WERI-Rb-1 (cell line): Measurements from ENCODE around the gene APCDD1L.

Source experiments
- DNase-seq: peaks from one replicate; pipeline ENCODE4 v3.0.0-alpha.2; 2020
- H3K27ac ChIP-seq: fragments of 250-450 bp; sonication (Bioruptor Pico); 2 replicates; pipeline ENCODE4 v1.5.1; 2020; ENCODE audit warnings: mild to moderate bottlenecking, moderate library complexity
- H3K27me3 ChIP-seq: fragments of 250-450 bp; sonication (Bioruptor Pico); 2 replicates; pipeline ENCODE4 v1.5.1; 2021; ENCODE audit warnings: mild to moderate bottlenecking, low read depth, moderate library complexity; ENCODE audit not compliant: insufficient read depth, severe bottlenecking
- H3K36me3 ChIP-seq: fragments of 250-450 bp; sonication (Bioruptor Pico); 2 replicates; pipeline ENCODE4 v1.5.1; 2020; ENCODE audit warnings: mild to moderate bottlenecking, moderate library complexity
- H3K4me3 ChIP-seq: 2 replicates; pipeline ENCODE4 v1.5.1; 2011; ENCODE audit warnings: low read depth, mild to moderate bottlenecking, control low read depth, low read length
- H3K9me3 ChIP-seq: fragments of 250-450 bp; sonication (Bioruptor Pico); 2 replicates; pipeline ENCODE4 v1.5.1; 2021; ENCODE audit warnings: mild to moderate bottlenecking, moderate library complexity; ENCODE audit not compliant: severe bottlenecking
- CTCF ChIP-seq: IDR thresholded peaks from 2 replicates; pipeline ENCODE4 v1.5.1; 2011; ENCODE audit warnings: low read depth, mild to moderate bottlenecking, control low read depth, inconsistent platforms, low read length

The APCDD1L gene

DNA sequence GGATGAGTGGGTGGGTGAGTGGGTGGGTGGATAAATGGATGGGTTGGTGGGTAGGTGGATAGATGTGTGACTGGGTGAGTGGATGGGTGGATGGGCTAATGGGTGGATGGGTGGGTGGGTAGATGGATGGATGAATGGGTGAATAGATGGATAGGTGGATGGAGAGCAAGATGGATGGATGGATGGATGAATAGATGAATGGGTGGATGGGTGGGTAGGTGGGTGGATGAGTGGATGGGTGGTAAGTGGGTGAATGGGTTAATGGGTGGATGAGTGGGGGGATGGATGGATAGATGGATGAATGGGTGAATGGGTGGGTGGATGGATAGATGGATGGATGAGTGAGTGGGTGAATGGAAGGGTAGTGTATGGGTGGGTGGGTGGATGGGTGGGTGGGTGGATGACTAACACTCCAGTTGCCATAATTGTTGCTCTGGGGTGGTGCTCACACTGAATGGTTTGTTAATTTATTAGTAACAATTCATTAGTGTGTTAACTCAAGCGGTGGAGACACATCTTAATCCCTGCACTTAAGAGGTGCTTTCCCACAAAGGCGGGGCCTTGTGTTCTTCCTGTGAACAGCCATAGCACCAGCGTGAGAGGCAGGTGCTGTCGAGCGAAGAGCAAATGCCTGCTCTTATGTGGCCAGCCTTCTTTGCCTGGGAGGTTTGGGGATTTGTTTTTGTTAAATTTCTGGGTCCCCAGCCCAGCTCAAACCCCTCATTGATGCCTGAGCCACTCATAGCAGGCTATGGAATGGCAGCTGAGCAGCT lies 4.9 kb upstream of the APCDD1L start:
- H3K27me3 ChIP-seq = no peaks in the 10 kb centered on the region
- DNase-seq = no peak
- no peaks in the 10 kb centered on the region for H3K36me3 ChIP-seq
- no peak for TF ChIP-seq CTCF
- H3K27ac ChIP-seq = no peak overlapping the region
- no peak overlapping the region for H3K4me3 ChIP-seq
- H3K9me3 ChIP-seq = no peaks in the 10 kb centered on the region

DNA sequence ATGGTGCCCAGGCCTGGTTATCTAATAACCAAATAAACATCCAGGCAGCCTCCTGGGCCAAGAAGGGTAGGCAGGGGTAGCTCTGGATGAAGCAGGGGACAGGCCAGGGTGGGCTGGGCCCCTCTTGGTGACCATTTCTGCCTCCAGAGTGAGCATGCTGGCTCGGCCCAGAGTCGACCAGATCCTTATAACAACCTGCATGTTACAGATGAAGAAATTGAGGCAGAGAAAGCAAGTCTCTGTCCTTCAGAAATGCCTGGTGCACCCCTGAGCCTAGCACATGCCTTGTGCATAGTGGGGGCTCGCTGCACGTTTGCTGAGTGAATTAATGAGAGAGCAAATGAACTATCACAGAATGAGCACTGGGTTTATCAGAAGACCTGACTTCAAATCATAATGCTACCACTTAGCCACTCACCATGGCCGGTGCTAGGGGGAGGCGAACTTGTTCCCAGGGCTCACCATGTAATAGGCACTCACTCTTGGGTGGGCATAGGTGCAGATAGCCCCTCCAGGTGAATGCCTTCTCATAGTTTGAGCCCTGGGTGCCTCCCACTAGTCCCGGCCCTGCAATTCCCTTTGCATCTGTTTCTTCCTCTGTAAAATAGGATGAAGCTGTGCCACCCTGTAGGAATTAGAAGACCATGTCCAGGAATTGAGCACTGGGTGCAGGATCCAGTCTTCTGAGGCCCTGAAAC lies 3.8 kb upstream of the APCDD1L start:
- DNase-seq = no peak
- no peaks in the 10 kb centered on the region for H3K9me3 ChIP-seq
- H3K27ac ChIP-seq = no peak overlapping the region
- H3K27me3 ChIP-seq = no peaks in the 10 kb centered on the region
- TF ChIP-seq CTCF = no peak
- H3K4me3 ChIP-seq = no peak overlapping the region
- no peaks in the 10 kb centered on the region for H3K36me3 ChIP-seq

- no peak for DNase-seq
- H3K4me3 ChIP-seq = no peak overlapping the region
- H3K36me3 ChIP-seq = no peaks in the 10 kb centered on the region
- no peaks in the 10 kb centered on the region for H3K27me3 ChIP-seq
- TF ChIP-seq CTCF = no peak
- no peak overlapping the region for H3K27ac ChIP-seq
- H3K9me3 ChIP-seq = no peaks in the 10 kb centered on the region
Measured at GRCh38 chr20:58518387-58518786, 3.2 kb upstream of the APCDD1L start.

DNA sequence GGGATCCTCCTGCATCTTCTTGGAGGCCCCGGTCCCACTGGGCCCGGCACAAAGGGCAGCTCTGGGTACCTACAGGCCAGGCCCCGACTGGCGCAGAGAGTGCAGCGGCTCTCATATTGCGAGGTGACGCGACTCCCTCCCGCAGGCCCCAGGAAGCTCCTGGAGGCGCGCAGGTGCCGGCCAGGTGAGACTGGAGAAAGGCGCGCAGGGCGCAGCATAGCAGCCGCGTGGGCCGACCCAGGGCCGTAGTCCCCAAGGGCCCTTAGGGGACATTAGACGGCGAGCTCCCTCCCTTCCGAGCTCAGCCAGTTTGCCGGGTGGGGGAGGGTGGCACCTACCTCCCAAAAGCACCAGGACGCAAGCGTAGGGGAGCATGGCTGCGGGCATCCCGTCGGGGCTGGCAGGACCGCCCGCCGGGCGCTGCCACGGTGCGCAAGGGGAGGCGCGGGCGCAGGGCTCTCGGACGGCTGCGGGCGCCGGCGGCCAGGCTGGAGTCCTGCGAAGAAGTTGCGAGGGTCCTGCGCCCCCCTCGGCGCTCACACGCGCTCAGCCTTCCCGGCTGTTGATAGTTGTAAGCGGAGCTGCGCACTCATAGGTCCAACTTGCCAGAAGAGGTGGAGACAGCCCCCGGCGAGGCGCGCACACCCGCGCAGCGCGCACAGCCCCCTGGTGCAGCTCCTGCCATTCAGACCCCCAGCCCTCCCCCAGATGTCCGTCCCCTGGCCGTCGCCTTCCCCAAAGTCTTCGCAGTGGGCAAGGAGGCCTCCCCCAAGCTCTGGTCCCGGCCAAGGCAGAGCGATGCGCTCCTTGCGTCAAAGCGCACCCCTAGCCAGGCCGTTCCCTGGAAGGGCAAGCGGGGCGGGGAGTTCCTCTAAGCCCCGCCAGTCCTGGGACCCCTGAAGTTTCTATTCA lies 622 bp downstream of the APCDD1L start:
- Histone ChIP-seq H3K4me3 (no peak overlapping the region), H3K36me3 (no peaks in the 10 kb centered on the region), H3K27me3 (no peaks in the 10 kb centered on the region), H3K27ac (no peak overlapping the region), H3K9me3 (no peaks in the 10 kb centered on the region)
- no peak for TF ChIP-seq CTCF
- DNase-seq = no peak

- H3K36me3 ChIP-seq = no peaks in the 10 kb centered on the region
- no peak for TF ChIP-seq CTCF
- no peaks in the 10 kb centered on the region for H3K9me3 ChIP-seq
- H3K4me3 ChIP-seq = no peak overlapping the region
- H3K27me3 ChIP-seq = no peaks in the 10 kb centered on the region
- no peak for DNase-seq
- H3K27ac ChIP-seq = no peak overlapping the region
Measured at GRCh38 chr20:58513580-58514285, 1.5 kb downstream of the APCDD1L start.
